SK-N-SH (cell line): ENCODE measurements around the gene BGN.

ENCODE experiments used
- EZH2phosphoT487 ChIP-seq: fragments of 200-600 bp; sonication (generic); IDR thresholded peaks from 2 replicates; pipeline ENCODE4 v1.6.1; 2017; ENCODE audit warnings: low read depth, mixed run types, mild to moderate bottlenecking, antibody characterized with exemption, moderate library complexity, borderline replicate concordance
- GABPA ChIP-seq: IDR thresholded peaks from 2 replicates; pipeline ENCODE4 v1.4.0; 2012; ENCODE audit warnings: low read depth, mild to moderate bottlenecking
- RFX5 ChIP-seq: IDR thresholded peaks from 2 replicates; pipeline ENCODE4 v1.6.1; 2012; ENCODE audit warnings: mild to moderate bottlenecking, improper control_type of control experiment, low read length
- YY1 ChIP-seq: IDR thresholded peaks from 2 replicates; pipeline ENCODE4 v1.4.0; 2012; ENCODE audit warnings: low read depth, mild to moderate bottlenecking
- TF ChIP-seq, protein P1 (sequence below): fragments of 200-600 bp; sonication (generic); IDR thresholded peaks from 2 replicates; pipeline ENCODE4 v1.6.1; 2017; ENCODE audit warnings: antibody characterized with exemption, mild to moderate bottlenecking, moderate library complexity
- TF ChIP-seq, protein P2 (sequence below): IDR thresholded peaks from 2 replicates; pipeline ENCODE4 v1.4.0; 2012; ENCODE audit warnings: low read depth

DNA sequence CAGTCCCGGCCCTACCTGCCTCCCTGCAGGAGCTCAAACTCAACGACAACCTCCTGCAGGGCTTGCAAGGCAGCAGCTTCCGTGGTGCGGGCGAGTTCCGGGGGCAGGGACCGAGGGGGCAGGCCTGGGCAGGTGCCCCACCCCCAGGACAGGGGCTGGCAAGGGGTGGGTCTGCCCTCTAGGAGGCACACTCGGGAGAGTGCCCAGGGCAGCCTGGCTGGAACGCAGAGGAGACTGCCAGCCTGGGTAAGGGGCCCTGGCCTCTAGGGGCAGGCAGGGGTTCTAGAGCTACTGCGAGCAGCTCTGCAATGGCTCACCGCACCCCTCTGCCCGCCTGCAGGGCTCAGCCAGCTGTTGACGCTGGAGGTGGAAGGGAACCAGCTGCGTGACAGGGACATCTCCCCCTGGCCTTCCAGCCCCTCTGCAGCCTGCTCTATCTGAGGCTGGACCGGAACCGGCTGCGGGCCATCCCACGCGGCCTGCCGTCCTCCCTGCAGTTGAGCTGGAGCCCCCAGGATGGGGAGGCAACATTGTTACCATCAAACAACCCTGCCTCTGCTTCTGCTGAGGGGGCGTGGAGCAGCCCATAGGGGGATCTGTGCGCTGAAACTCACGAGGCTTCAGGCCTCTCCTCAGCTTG is 12.3 kb upstream of the BGN start:
- no peak for TF ChIP-seq GABPA
- no peak for TF ChIP-seq EZH2phosphoT487
- TF ChIP-seq, protein P1, sequence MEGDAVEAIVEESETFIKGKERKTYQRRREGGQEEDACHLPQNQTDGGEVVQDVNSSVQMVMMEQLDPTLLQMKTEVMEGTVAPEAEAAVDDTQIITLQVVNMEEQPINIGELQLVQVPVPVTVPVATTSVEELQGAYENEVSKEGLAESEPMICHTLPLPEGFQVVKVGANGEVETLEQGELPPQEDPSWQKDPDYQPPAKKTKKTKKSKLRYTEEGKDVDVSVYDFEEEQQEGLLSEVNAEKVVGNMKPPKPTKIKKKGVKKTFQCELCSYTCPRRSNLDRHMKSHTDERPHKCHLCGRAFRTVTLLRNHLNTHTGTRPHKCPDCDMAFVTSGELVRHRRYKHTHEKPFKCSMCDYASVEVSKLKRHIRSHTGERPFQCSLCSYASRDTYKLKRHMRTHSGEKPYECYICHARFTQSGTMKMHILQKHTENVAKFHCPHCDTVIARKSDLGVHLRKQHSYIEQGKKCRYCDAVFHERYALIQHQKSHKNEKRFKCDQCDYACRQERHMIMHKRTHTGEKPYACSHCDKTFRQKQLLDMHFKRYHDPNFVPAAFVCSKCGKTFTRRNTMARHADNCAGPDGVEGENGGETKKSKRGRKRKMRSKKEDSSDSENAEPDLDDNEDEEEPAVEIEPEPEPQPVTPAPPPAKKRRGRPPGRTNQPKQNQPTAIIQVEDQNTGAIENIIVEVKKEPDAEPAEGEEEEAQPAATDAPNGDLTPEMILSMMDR: no peak
- TF ChIP-seq RFX5: no peak
- no peak for TF ChIP-seq YY1
- TF ChIP-seq, protein P2, sequence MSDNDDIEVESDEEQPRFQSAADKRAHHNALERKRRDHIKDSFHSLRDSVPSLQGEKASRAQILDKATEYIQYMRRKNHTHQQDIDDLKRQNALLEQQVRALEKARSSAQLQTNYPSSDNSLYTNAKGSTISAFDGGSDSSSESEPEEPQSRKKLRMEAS: no peak
